Keratinocyte (primary cell): ENCODE measurements around the gene OVCH1. TPM values are rescaled to one million over a fixed set of nuclear protein-coding genes. Genes with fewer than 3 reads are reported as not detected.

Experiments
- DNase-seq: peaks from one replicate; pipeline ENCODE4 v3.0.0-alpha.2; 2011; ENCODE audit warnings: low read depth, missing footprints, low spot score
- FAIRE-seq: peaks from 2 replicates; lab custom pipeline; 2011; peaks lifted over from hg19 to GRCh38; lab: Jason Lieb, UNC
- H2AFZ ChIP-seq: 2 replicates; pipeline ENCODE4 v1.6.0; 2012; ENCODE audit warnings: low read length, control low read depth, inconsistent platforms; ENCODE audit not compliant: control insufficient read depth
- H3K27ac ChIP-seq: 2 replicates; pipeline ENCODE4 v1.5.1; 2011; ENCODE audit warnings: low read length; ENCODE audit not compliant: control insufficient read depth, insufficient read depth
- H3K27me3 ChIP-seq: 3 replicates; pipeline ENCODE4 v1.6.0; 2011; ENCODE audit warnings: low read length; ENCODE audit not compliant: control insufficient read depth, insufficient read depth; ENCODE audit errors: extremely low read depth
- H3K36me3 ChIP-seq, 2 experiments: 2 replicates in 1 of 2; 3 replicates in 1 of 2; pipeline ENCODE4 v1.5.1; 2011; ENCODE audit warnings: low read length in 2 of 2, mild to moderate bottlenecking in 1 of 2; ENCODE audit not compliant: control insufficient read depth in 2 of 2, insufficient read depth in 2 of 2; ENCODE audit errors: extremely low read depth in 1 of 2
- H3K4me1 ChIP-seq: 3 replicates; pipeline ENCODE4 v1.5.1; 2011; ENCODE audit warnings: low read length; ENCODE audit not compliant: control insufficient read depth, insufficient read depth; ENCODE audit errors: extremely low read depth
- H3K4me2 ChIP-seq: 3 replicates; pipeline ENCODE4 v1.6.0; 2011; ENCODE audit warnings: low read depth, low read length; ENCODE audit not compliant: control insufficient read depth, insufficient read depth; ENCODE audit errors: extremely low read depth
- H3K4me3 ChIP-seq, 3 experiments: fragments of 200-600 bp in 1 of 3; sonication (generic) in 1 of 3; 2 replicates in 2 of 3; 3 replicates in 1 of 3; pipeline ENCODE4 v1.5.1; 2011 to 2016; ENCODE audit warnings: low read length in 3 of 3, mild to moderate bottlenecking in 3 of 3, control low read depth in 2 of 3, inconsistent platforms in 1 of 3, low read depth in 1 of 3, mixed read lengths in 1 of 3, mixed run types in 1 of 3, moderate library complexity in 1 of 3; ENCODE audit not compliant: control insufficient read depth in 2 of 3, insufficient read depth in 2 of 3; ENCODE audit errors: extremely low read depth in 1 of 3
- H3K79me2 ChIP-seq: 2 replicates; pipeline ENCODE4 v1.6.0; 2012; ENCODE audit warnings: low read length; ENCODE audit not compliant: control insufficient read depth, insufficient read depth
- H3K9ac ChIP-seq: 3 replicates; pipeline ENCODE4 v1.6.0; 2011; ENCODE audit warnings: low read length; ENCODE audit not compliant: control insufficient read depth, insufficient read depth; ENCODE audit errors: extremely low read depth
- H3K9me1 ChIP-seq: 3 replicates; pipeline ENCODE4 v1.6.0; 2011; ENCODE audit warnings: low read length; ENCODE audit not compliant: control insufficient read depth, insufficient read depth; ENCODE audit errors: extremely low read depth
- H3K9me3 ChIP-seq: 2 replicates; pipeline ENCODE4 v1.5.1; 2012; ENCODE audit warnings: low read depth, low read length; ENCODE audit not compliant: control insufficient read depth
- H4K20me1 ChIP-seq: 3 replicates; pipeline ENCODE4 v1.6.0; 2011; ENCODE audit warnings: low read length; ENCODE audit not compliant: control insufficient read depth, insufficient read depth; ENCODE audit errors: extremely low read depth
- EZH2 ChIP-seq: IDR thresholded peaks from one replicate; pipeline ENCODE4 v1.6.1; 2012; ENCODE audit warnings: inconsistent platforms, mild to moderate bottlenecking, low read length, moderate library complexity
- dilution Hi-C: fragments of 300-500 bp; cut with MboI; formaldehyde crosslinking; loops from one replicate; pipeline ENCODE4 v1.7.0; 2020; ENCODE audit warnings: low sequenced_read_pairs; ENCODE audit not compliant: extremely low pct_ligation_motif_present
- polyA plus RNA-seq, 5 experiments: library from polyadenylated mRNA; depleted of rRNA in 3 of 5; stranded (reverse) in 3 of 5; stranded (forward) in 1 of 5; unstranded in 1 of 5; fragments of >200 nt; gene quantifications; 1 replicate in 1 of 5; 2 replicates in 3 of 5; 3 replicates in 1 of 5; pipeline versions ENCODE4 v1.2.1 to v1.2.3, GENCODE V29; 2011 to 2012; ENCODE audit warnings: missing spikeins in 2 of 5, low read depth in 1 of 5, low replicate concordance in 1 of 5
- TF ChIP-seq, protein P1 (sequence below), 3 experiments: IDR thresholded peaks in 1 of 3; conservative IDR thresholded peaks in 1 of 3; optimal IDR thresholded peaks in 1 of 3; 2 replicates in 2 of 3; 3 replicates in 1 of 3; pipeline versions ENCODE3 to v1.5.1; 2011; ENCODE audit warnings: low read length in 3 of 3, mild to moderate bottlenecking in 3 of 3, moderate library complexity in 2 of 3, control low read depth in 1 of 3, inconsistent platforms in 1 of 3; ENCODE audit not compliant: insufficient read depth in 2 of 3; ENCODE audit errors: extremely low read depth in 1 of 3

OVCH1 gene
- polyA plus RNA-seq, 1 donor (not counting 4 experiments of a cell fraction or from before 2014, with no cell fraction given): 0.04 TPM

DNA sequence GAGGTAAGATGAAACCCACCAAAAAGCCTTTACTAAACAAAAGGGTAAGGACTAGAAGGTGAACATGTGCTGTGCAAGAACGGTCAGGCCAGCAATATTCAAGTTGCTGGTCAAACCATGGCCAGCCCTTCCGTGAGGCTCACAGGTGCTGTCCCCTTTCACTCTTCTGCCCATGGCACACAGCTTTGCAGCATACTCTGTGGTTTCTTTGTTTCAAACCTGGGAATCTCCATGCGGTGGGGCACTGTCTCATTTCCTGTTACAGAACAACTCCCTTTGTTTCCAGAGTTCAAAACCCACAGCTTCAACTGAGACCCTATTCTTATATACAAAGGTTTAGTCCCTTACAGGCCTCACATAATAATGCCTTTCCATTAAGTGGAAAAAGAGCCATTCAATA, 1.7 kb upstream of the OVCH1 start:
- H3K9me3 ChIP-seq: no peaks in the 10 kb centered on the region

DNA sequence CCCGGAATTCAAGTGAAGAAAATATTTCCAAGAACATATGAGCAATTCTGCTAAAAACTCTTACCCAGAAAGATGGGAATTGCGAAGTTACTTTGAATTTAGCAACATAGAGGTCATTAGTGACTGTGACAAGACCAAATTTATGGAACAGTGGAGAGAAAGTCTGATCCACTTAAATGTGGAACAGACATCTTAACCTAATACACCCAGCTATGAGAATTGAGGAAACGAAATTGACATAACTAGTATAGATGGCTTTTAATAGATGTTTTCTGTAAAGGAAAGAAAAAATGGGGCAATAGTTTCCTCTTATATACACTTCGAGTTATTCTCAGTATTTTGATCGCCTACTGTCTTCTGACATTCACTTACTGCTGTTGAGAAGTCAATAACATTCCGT, 4.6 kb downstream of the OVCH1 start:
- Histone ChIP-seq H3K9me1 (no peaks in the 10 kb centered on the region), H3K4me1 (no peaks in the 10 kb centered on the region), H3K27ac (no peak overlapping the region), H3K9me3 (no peaks in the 10 kb centered on the region), H4K20me1 (no peaks in the 10 kb centered on the region), H3K4me2 (no peak overlapping the region), H3K36me3 (no peaks in the 10 kb centered on the region), H3K4me3 (no peak overlapping the region), H2AFZ (no peak overlapping the region), H3K9ac (no peak overlapping the region), H3K79me2 (no peaks in the 10 kb centered on the region), H3K27me3 (no peaks in the 10 kb centered on the region)
- no peak for TF ChIP-seq EZH2
- TF ChIP-seq, protein P1, sequence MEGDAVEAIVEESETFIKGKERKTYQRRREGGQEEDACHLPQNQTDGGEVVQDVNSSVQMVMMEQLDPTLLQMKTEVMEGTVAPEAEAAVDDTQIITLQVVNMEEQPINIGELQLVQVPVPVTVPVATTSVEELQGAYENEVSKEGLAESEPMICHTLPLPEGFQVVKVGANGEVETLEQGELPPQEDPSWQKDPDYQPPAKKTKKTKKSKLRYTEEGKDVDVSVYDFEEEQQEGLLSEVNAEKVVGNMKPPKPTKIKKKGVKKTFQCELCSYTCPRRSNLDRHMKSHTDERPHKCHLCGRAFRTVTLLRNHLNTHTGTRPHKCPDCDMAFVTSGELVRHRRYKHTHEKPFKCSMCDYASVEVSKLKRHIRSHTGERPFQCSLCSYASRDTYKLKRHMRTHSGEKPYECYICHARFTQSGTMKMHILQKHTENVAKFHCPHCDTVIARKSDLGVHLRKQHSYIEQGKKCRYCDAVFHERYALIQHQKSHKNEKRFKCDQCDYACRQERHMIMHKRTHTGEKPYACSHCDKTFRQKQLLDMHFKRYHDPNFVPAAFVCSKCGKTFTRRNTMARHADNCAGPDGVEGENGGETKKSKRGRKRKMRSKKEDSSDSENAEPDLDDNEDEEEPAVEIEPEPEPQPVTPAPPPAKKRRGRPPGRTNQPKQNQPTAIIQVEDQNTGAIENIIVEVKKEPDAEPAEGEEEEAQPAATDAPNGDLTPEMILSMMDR (optimal IDR thresholded peaks at IDR 0.05 in 1 of 3, IDR thresholded peaks at IDR 0.05 in 1 of 3, conservative IDR thresholded peaks at IDR 0.05 in 1 of 3; ENCODE audit: extremely low read depth in 1 of 3, insufficient read depth in 2 of 3, low read length in 3 of 3): no peak
- DNase-seq: no peak
- dilution Hi-C loops: no loop called here
- FAIRE-seq: no peak

More for the DNA sequence above, 1.7 kb upstream of the OVCH1 start:
- dilution Hi-C loops: no loop called here
- no peak overlapping the region for H3K9ac ChIP-seq
- H3K9me1 ChIP-seq: no peaks in the 10 kb centered on the region
- H2AFZ ChIP-seq: no peak overlapping the region
- no peak overlapping the region for H3K27ac ChIP-seq
- H3K36me3 ChIP-seq: no peaks in the 10 kb centered on the region
- TF ChIP-seq, protein P1 (optimal IDR thresholded peaks at IDR 0.05 in 1 of 3, IDR thresholded peaks at IDR 0.05 in 1 of 3, conservative IDR thresholded peaks at IDR 0.05 in 1 of 3; ENCODE audit: extremely low read depth in 1 of 3, insufficient read depth in 2 of 3, low read length in 3 of 3): no peak
- H3K4me1 ChIP-seq: no peaks in the 10 kb centered on the region
- no peak overlapping the region for H3K4me2 ChIP-seq
- H4K20me1 ChIP-seq: no peaks in the 10 kb centered on the region
- H3K27me3 ChIP-seq: no peaks in the 10 kb centered on the region
- H3K4me3 ChIP-seq: no peak overlapping the region
- no peak for FAIRE-seq
- no peaks in the 10 kb centered on the region for H3K79me2 ChIP-seq
- DNase-seq: no peak
